H1 (cell line): ENCODE data around the gene MIPOL1. TPM values are rescaled to one million over a fixed set of nuclear protein-coding genes. Genes with fewer than 3 reads are reported as not detected.

Source experiments
- CTCF ChIA-PET: fragments of 300-600 bp; sonication (Branson Sonifier 250); formaldehyde crosslinking; loops from one replicate; lab custom pipeline; 2021; ENCODE audit not compliant: partially characterized antibody; lab: Charles Lee
- POLR2A ChIA-PET: fragments of 300-600 bp; sonication (Branson Sonifier 250); formaldehyde crosslinking; loops from one replicate; lab custom pipeline; 2021; ENCODE audit warnings: inconsistent platforms; ENCODE audit not compliant: partially characterized antibody; lab: Charles Lee
- DNase-seq, 2 experiments: peaks; one replicate each; pipeline versions ENCODE4 v3.0.0 to v3.0.0-alpha.2; 2010 to 2022; ENCODE audit warnings: low spot score in 2 of 2, low read depth in 1 of 2, mixed read lengths in 1 of 2
- FAIRE-seq: peaks from 2 replicates; lab custom pipeline; 2011; peaks lifted over from hg19 to GRCh38; lab: Jason Lieb, UNC
- H2AFZ ChIP-seq: 2 replicates; pipeline ENCODE4 v1.8.1; 2012; ENCODE audit warnings: low read length, inconsistent platforms
- H2AK5ac ChIP-seq: 2 replicates; pipeline ENCODE4 v1.6.1; 2013; ENCODE audit warnings: low read depth, low read length
- H2BK120ac ChIP-seq: replicated peaks from 2 replicates; pipeline ENCODE3; 2013; ENCODE audit warnings: low read depth, low read length, inconsistent platforms
- H2BK12ac ChIP-seq: 2 replicates; pipeline ENCODE4 v1.6.1; 2013; ENCODE audit warnings: low read depth, low read length
- H2BK15ac ChIP-seq: 2 replicates; pipeline ENCODE4 v1.6.1; 2013; ENCODE audit warnings: low read length
- H2BK20ac ChIP-seq: 2 replicates; pipeline ENCODE4 v1.6.1; 2013; ENCODE audit warnings: low read length
- H2BK5ac ChIP-seq: 2 replicates; pipeline ENCODE4 v1.6.1; 2013; ENCODE audit warnings: low read depth, low read length
- H3K14ac ChIP-seq: 2 replicates; pipeline ENCODE4 v1.6.1; 2013; ENCODE audit warnings: inconsistent platforms; ENCODE audit not compliant: insufficient read length
- H3K18ac ChIP-seq: 2 replicates; pipeline ENCODE4 v1.6.1; 2013; ENCODE audit warnings: low read length; ENCODE audit errors: extremely low read depth
- H3K23ac ChIP-seq: 2 replicates; pipeline ENCODE4 v1.6.1; 2013; ENCODE audit warnings: inconsistent platforms; ENCODE audit not compliant: insufficient read length
- H3K23me2 ChIP-seq: 2 replicates; pipeline ENCODE4 v1.6.1; 2013; ENCODE audit warnings: low read depth, low read length
- H3K27ac ChIP-seq: 2 replicates; pipeline ENCODE4 v1.6.1; 2011; ENCODE audit warnings: low read depth, low read length, inconsistent platforms
- H3K27me3 ChIP-seq, 4 experiments: replicated peaks in 1 of 4; 1 replicate in 1 of 4; 2 replicates in 3 of 4; pipeline versions ENCODE4 v1.6.1 to v1.8.1; 2011 to 2013; ENCODE audit warnings: low read length in 3 of 4, mild to moderate bottlenecking in 3 of 4, inconsistent platforms in 2 of 4, mixed read lengths in 2 of 4, moderate library complexity in 1 of 4; ENCODE audit not compliant: control insufficient read depth in 3 of 4, insufficient read depth in 3 of 4; ENCODE audit errors: extremely low read depth in 1 of 4
- H3K36me3 ChIP-seq, 4 experiments: 2 replicates each; pipeline versions ENCODE4 v1.6.1 to v1.8.1; 2011 to 2013; ENCODE audit warnings: mild to moderate bottlenecking in 4 of 4, low read length in 3 of 4, moderate library complexity in 2 of 4, control low read depth in 1 of 4, inconsistent platforms in 1 of 4; ENCODE audit not compliant: insufficient read depth in 4 of 4, control insufficient read depth in 2 of 4
- H3K4ac ChIP-seq: replicated peaks from 2 replicates; pipeline ENCODE3; 2013; ENCODE audit warnings: low read length, low read depth, mixed read lengths, inconsistent platforms; ENCODE audit not compliant: insufficient read length
- H3K4me1 ChIP-seq, 4 experiments: replicated peaks in 1 of 4; 1 replicate in 1 of 4; 2 replicates in 3 of 4; pipeline versions ENCODE4 v1.6.1 to v1.8.1; 2011 to 2013; ENCODE audit warnings: low read length in 3 of 4, inconsistent platforms in 2 of 4, mixed read lengths in 1 of 4; ENCODE audit not compliant: insufficient read depth in 4 of 4, control insufficient read depth in 3 of 4
- H3K4me2 ChIP-seq, 2 experiments: 2 replicates each; pipeline versions ENCODE4 v1.6.1 to v1.8.1; 2011 to 2013; ENCODE audit warnings: low read depth in 2 of 2, low read length in 2 of 2, control low read depth in 1 of 2, inconsistent platforms in 1 of 2, mild to moderate bottlenecking in 1 of 2; ENCODE audit not compliant: insufficient read depth in 1 of 2
- H3K4me3 ChIP-seq, 4 experiments: fragments of 200-600, 300-600 bp in 1 of 4; sonication (generic), shearing (Covaris generic), sonication (Bioruptor Twin) in 1 of 4; 2 replicates each; pipeline versions ENCODE4 v1.5.1 to v1.8.1; 2011 to 2016; ENCODE audit warnings: low read length in 4 of 4, low read depth in 3 of 4, control low read depth in 2 of 4, inconsistent platforms in 2 of 4, mild to moderate bottlenecking in 2 of 4, mixed read lengths in 1 of 4, moderate library complexity in 1 of 4; ENCODE audit not compliant: insufficient read depth in 2 of 4; ENCODE audit errors: extremely low read depth in 1 of 4
- H3K56ac ChIP-seq: replicated peaks from 2 replicates; pipeline ENCODE3; 2013; ENCODE audit warnings: low read depth, mild to moderate bottlenecking, mixed read lengths, low read length, inconsistent platforms; ENCODE audit not compliant: insufficient read length
- H3K79me1 ChIP-seq: 2 replicates; pipeline ENCODE4 v1.6.1; 2013; ENCODE audit warnings: low read depth, low read length, control low read depth
- H3K79me2 ChIP-seq, 2 experiments: 2 replicates each; pipeline versions ENCODE4 v1.6.1 to v1.8.1; 2012 to 2013; ENCODE audit warnings: low read length in 2 of 2, mild to moderate bottlenecking in 2 of 2, inconsistent platforms in 1 of 2; ENCODE audit not compliant: insufficient read depth in 2 of 2, control insufficient read depth in 1 of 2
- H3K9ac ChIP-seq, 4 experiments: replicated peaks in 1 of 4; 1 replicate in 1 of 4; 2 replicates in 3 of 4; pipeline versions ENCODE4 v1.6.1 to v1.8.1; 2011 to 2013; ENCODE audit warnings: low read depth in 3 of 4, low read length in 3 of 4, control low read depth in 2 of 4, mild to moderate bottlenecking in 2 of 4, moderate library complexity in 2 of 4, inconsistent platforms in 1 of 4; ENCODE audit errors: extremely low read depth in 1 of 4
- H3K9me3 ChIP-seq, 2 experiments: 2 replicates each; pipeline versions ENCODE4 v1.6.1 to v1.8.1; 2012 to 2013; ENCODE audit warnings: mild to moderate bottlenecking in 2 of 2, moderate library complexity in 2 of 2, control low read depth in 1 of 2, inconsistent platforms in 1 of 2, low read depth in 1 of 2, low read length in 1 of 2, mixed read lengths in 1 of 2; ENCODE audit not compliant: insufficient read depth in 2 of 2
- H4K20me1 ChIP-seq, 2 experiments: replicated peaks in 1 of 2; 2 replicates each; pipeline versions ENCODE3 to v1.8.1; 2011 to 2013; ENCODE audit warnings: inconsistent platforms in 2 of 2, low read length in 2 of 2, mild to moderate bottlenecking in 1 of 2; ENCODE audit not compliant: insufficient read depth in 2 of 2, control insufficient read depth in 1 of 2
- H4K5ac ChIP-seq: 2 replicates; pipeline ENCODE4 v1.6.1; 2013; ENCODE audit warnings: low read length, low read depth, mixed read lengths, inconsistent platforms; ENCODE audit not compliant: insufficient read length
- H4K8ac ChIP-seq: 2 replicates; pipeline ENCODE4 v1.8.0; 2013; ENCODE audit warnings: mild to moderate bottlenecking, moderate library complexity, low read length, inconsistent platforms; ENCODE audit not compliant: insufficient read depth; ENCODE audit errors: extremely low read depth
- H4K91ac ChIP-seq: replicated peaks from 2 replicates; pipeline ENCODE3; 2013; ENCODE audit warnings: low read length, mixed read lengths, inconsistent platforms; ENCODE audit not compliant: insufficient read length
- BACH1 ChIP-seq: IDR thresholded peaks from 2 replicates; pipeline ENCODE4 v1.6.1; 2012; ENCODE audit warnings: low read length, improper control_type of control experiment
- BRCA1 ChIP-seq: IDR thresholded peaks from 2 replicates; pipeline ENCODE4 v1.6.1; 2012; ENCODE audit warnings: low read depth, low read length, improper control_type of control experiment
- CHD2 ChIP-seq: IDR thresholded peaks from 2 replicates; pipeline ENCODE4 v1.6.1; 2012; ENCODE audit warnings: low read length, improper control_type of control experiment
- GABPA ChIP-seq: IDR thresholded peaks from 2 replicates; pipeline ENCODE4 v1.6.1; 2011; ENCODE audit warnings: mild to moderate bottlenecking, low read length, moderate library complexity, borderline replicate concordance; ENCODE audit not compliant: insufficient read depth
- GTF2F1 ChIP-seq: IDR thresholded peaks from 2 replicates; pipeline ENCODE4 v1.6.1; 2012; ENCODE audit warnings: low read depth, low read length, improper control_type of control experiment, borderline replicate concordance
- KDM1A ChIP-seq: fragments of 200-600, 300-600 bp; sonication (generic); IDR thresholded peaks from 2 replicates; pipeline ENCODE4 v1.7.1; 2016; ENCODE audit warnings: mild to moderate bottlenecking, low read length, borderline replicate concordance
- KDM4A ChIP-seq: IDR thresholded peaks from one replicate; pipeline ENCODE4 v1.7.1; 2012; ENCODE audit warnings: low read depth, mild to moderate bottlenecking, moderate library complexity, low read length, inconsistent platforms; ENCODE audit not compliant: severe bottlenecking
- RFX5 ChIP-seq: IDR thresholded peaks from 2 replicates; pipeline ENCODE4 v1.6.1; 2011; ENCODE audit warnings: low read depth, low read length, improper control_type of control experiment, borderline replicate concordance
- SUZ12 ChIP-seq: fragments of 200-600 bp; sonication (generic); IDR thresholded peaks from 2 replicates; pipeline ENCODE4 v1.6.1; 2012; ENCODE audit warnings: mild to moderate bottlenecking, inconsistent platforms, low read length, moderate library complexity, mixed read lengths
- TAF7 ChIP-seq: optimal IDR thresholded peaks from 2 replicates; pipeline ENCODE3; 2011; ENCODE audit warnings: low read depth, mild to moderate bottlenecking, inconsistent platforms, low read length, moderate library complexity, borderline replicate concordance
- TCF12 ChIP-seq: IDR thresholded peaks from 2 replicates; pipeline ENCODE4 v1.6.1; 2011; ENCODE audit warnings: low read depth, mild to moderate bottlenecking, low read length
- WGBS, 2 experiments: shearing (Covaris generic) in 1 of 2; methylation state at CpG; one replicate each; pipeline versions ENCODE4 v1.1.6 to v1.1.7; 2013 to 2015; ENCODE audit warnings: low lambda C conversion rate in 2 of 2, mixed read lengths in 2 of 2, inconsistent platforms in 1 of 2, low coverage in 1 of 2, missing lambda C conversion rate in 1 of 2; ENCODE audit not compliant: insufficient replicate concordance in 2 of 2, insufficient coverage in 1 of 2, insufficient read length in 1 of 2; ENCODE audit errors: extremely low coverage in 1 of 2, missing lambda C conversion rate in 1 of 2; 5-methylcytosine and 5-hydroxymethylcytosine counted together
- polyA plus RNA-seq, 7 experiments: library from polyadenylated mRNA; depleted of rRNA in 3 of 7; stranded (reverse) in 5 of 7; unstranded in 2 of 7; fragments of >200 nt in 5 of 7; fragments of 200-250 nt in 2 of 7; gene quantifications; 1 replicate in 5 of 7; 2 replicates in 1 of 7; 4 replicates in 1 of 7; pipeline versions ENCODE4 v1.2.1 to v1.2.3, GENCODE V29; 2011 to 2013; ENCODE audit warnings: missing spikeins in 2 of 7, mixed read lengths in 2 of 7
- total RNA-seq: library from RNA; stranded (reverse); fragmentation: NEBNext Ultra II Directional; extraction: Animal tissue kit (Norgen Biotek cat#: 25700); gene quantifications from 2 replicates; pipeline ENCODE4 v1.2.1, GENCODE V29; 2021
- TF ChIP-seq, protein P1 (sequence below), 3 experiments: IDR thresholded peaks; 1 replicate in 2 of 3; 2 replicates in 1 of 3; pipeline versions ENCODE4 v1.5.1 to v1.6.1; 2011; ENCODE audit warnings: low read length in 3 of 3, mild to moderate bottlenecking in 3 of 3, inconsistent platforms in 2 of 3, low read depth in 1 of 3, moderate library complexity in 1 of 3; ENCODE audit not compliant: insufficient read depth in 1 of 3; ENCODE audit errors: control extremely low read depth in 1 of 3

Gene MIPOL1
- total and polyA plus RNA-seq, 2 of the 8 experiments (the other 6 are each of a cell fraction or from before 2014, with no cell fraction given): 2.8 to 23.9 TPM

DNA sequence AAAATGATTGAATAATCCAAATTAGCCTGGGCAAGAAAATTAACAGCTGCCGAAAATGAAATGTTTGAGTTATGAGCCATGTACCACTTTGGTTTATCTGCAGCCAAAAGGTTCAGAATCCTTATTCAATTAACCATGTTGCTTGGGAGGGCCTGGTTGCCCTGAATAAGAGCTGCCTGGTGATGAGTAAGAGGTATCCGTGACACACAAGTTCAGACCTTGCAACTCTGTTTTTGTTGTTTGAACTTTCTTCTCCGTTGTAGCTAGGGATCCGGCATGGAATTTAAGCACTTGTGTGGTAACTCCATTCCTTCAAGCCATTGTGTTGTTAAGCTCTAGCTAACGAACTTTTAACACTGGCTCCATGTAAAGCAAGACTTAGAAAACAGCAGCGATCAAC lies 361.6 kb downstream of the MIPOL1 start:
- Histone ChIP-seq H3K23me2 (no peaks in the 10 kb centered on the region), H2BK15ac (no peak overlapping the region), H2BK5ac (no peak overlapping the region), H2AK5ac (no peak overlapping the region), H3K79me1 (no peaks in the 10 kb centered on the region), H3K14ac (no peak overlapping the region), H3K27me3 (no peaks in the 10 kb centered on the region), H2BK20ac (no peak overlapping the region), H2AFZ (no peak overlapping the region), H3K23ac (no peak overlapping the region), H3K4me3 (no peak overlapping the region), H3K27ac (no peak overlapping the region), H3K36me3 (no peaks in the 10 kb centered on the region; a peak in 1 of 8 replicates), H4K91ac (no peak overlapping the region), H3K4me1 (no peaks in the 10 kb centered on the region), H3K4ac (no peak overlapping the region), H3K9me3 (peaks cover 2 to 12% of the 10 kb centered on the region in 2 experiments; a peak in 2 of 4 replicates), H3K18ac (no peak overlapping the region), H3K56ac (no peak overlapping the region), H3K4me2 (no peak overlapping the region), H2BK12ac (no peak overlapping the region), H4K5ac (no peak overlapping the region), H3K79me2 (no peaks in the 10 kb centered on the region), H3K9ac (no peak overlapping the region), H4K20me1 (no peaks in the 10 kb centered on the region), H4K8ac (no peak overlapping the region), H2BK120ac (no peak overlapping the region)
- ChIA-PET POLR2A (no interaction called here), CTCF (interaction anchor here (0.7 to 1.8 kb wide), 5 partner anchors 18 to 409 kb away, joined by 3 to 6 read pairs (median 3); no protein-coding TSS in a partner anchor)
- 85% methylated on average over 6 of the region's 6 CpGs; no CpG with 5 or more reads in 1 of the 2 experiments for WGBS, 2 experiments
- peak; percentile 28 for FAIRE-seq
- no peak for DNase-seq
- TF ChIP-seq RFX5 (no peak), CHD2 (no peak), KDM4A (no peak), GTF2F1 (no peak), TAF7 (no peak), BACH1 (no peak), KDM1A (no peak), BRCA1 (no peak), SUZ12 (no peak), TCF12 (no peak), GABPA (no peak)
- TF ChIP-seq, protein P1, sequence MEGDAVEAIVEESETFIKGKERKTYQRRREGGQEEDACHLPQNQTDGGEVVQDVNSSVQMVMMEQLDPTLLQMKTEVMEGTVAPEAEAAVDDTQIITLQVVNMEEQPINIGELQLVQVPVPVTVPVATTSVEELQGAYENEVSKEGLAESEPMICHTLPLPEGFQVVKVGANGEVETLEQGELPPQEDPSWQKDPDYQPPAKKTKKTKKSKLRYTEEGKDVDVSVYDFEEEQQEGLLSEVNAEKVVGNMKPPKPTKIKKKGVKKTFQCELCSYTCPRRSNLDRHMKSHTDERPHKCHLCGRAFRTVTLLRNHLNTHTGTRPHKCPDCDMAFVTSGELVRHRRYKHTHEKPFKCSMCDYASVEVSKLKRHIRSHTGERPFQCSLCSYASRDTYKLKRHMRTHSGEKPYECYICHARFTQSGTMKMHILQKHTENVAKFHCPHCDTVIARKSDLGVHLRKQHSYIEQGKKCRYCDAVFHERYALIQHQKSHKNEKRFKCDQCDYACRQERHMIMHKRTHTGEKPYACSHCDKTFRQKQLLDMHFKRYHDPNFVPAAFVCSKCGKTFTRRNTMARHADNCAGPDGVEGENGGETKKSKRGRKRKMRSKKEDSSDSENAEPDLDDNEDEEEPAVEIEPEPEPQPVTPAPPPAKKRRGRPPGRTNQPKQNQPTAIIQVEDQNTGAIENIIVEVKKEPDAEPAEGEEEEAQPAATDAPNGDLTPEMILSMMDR (IDR thresholded peaks at IDR 0.05; ENCODE audit: control extremely low read depth in 1 of 3, insufficient read depth in 1 of 3, low read depth in 1 of 3, low read length in 3 of 3): no peak
